Fibroblast of mammary gland (primary cell): ENCODE data around the gene DBNDD1.
"Not testable (repeated sequence)": the region's sequence is repeated elsewhere in the genome, so short reads cannot be mapped to it uniquely, and the experiment has no call there.

ENCODE experiments used
- DNase-seq: peaks from one replicate; pipeline ENCODE4 v3.0.0-alpha.2; 2010; ENCODE audit warnings: low read depth
- H3K4me3 ChIP-seq: 2 replicates; pipeline ENCODE4 v1.5.1; 2011; ENCODE audit warnings: low read depth, mild to moderate bottlenecking, low read length, moderate library complexity; ENCODE audit not compliant: control insufficient read depth
- TF ChIP-seq, protein P1 (sequence below): conservative IDR thresholded peaks from 2 replicates; pipeline ENCODE4 v1.5.1; 2011; ENCODE audit warnings: low read depth, low read length, inconsistent platforms; ENCODE audit not compliant: control insufficient read depth, insufficient read depth

DBNDD1 gene

DNA sequence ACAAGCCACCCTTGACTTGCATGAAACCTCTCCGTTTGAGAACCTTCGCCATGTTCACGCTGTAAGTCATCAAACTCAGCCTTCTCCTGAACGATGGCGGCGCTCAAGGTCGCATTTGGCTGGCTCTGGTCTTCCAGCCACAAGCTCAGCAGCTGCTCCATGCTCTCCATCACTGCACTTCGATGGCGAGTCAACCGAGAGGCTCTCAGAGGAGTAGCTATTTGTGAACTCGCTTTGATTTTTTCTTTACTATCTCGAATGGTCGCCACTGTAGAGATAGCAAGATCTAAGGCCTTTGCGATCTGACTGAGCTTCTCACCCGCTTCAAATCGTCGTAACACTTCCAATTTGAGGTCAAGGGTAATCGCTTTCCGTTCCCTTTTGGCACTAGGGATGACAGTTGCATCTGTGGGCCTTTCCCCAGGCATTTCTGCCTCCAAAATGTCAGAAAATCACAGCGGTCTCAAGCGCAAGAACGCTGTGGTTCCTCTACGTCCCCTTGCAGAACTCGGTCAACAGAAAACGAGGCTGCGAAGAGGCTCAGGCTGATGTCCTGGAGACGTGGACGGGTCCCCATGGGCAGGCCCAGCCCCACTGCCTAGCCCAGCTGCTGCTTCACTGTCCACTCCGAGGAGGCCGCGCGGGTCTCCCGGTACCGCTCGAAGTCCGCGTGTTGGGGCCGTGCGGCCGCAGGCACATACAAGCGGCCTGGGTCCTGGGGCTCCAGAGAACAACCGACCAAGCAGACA lies 47.6 kb downstream of the DBNDD1 start:
- peak; percentile 10 for DNase-seq
- TF ChIP-seq, protein P1, sequence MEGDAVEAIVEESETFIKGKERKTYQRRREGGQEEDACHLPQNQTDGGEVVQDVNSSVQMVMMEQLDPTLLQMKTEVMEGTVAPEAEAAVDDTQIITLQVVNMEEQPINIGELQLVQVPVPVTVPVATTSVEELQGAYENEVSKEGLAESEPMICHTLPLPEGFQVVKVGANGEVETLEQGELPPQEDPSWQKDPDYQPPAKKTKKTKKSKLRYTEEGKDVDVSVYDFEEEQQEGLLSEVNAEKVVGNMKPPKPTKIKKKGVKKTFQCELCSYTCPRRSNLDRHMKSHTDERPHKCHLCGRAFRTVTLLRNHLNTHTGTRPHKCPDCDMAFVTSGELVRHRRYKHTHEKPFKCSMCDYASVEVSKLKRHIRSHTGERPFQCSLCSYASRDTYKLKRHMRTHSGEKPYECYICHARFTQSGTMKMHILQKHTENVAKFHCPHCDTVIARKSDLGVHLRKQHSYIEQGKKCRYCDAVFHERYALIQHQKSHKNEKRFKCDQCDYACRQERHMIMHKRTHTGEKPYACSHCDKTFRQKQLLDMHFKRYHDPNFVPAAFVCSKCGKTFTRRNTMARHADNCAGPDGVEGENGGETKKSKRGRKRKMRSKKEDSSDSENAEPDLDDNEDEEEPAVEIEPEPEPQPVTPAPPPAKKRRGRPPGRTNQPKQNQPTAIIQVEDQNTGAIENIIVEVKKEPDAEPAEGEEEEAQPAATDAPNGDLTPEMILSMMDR = no peak
- H3K4me3 ChIP-seq = peak overlapping the region; percentile 79

DNA sequence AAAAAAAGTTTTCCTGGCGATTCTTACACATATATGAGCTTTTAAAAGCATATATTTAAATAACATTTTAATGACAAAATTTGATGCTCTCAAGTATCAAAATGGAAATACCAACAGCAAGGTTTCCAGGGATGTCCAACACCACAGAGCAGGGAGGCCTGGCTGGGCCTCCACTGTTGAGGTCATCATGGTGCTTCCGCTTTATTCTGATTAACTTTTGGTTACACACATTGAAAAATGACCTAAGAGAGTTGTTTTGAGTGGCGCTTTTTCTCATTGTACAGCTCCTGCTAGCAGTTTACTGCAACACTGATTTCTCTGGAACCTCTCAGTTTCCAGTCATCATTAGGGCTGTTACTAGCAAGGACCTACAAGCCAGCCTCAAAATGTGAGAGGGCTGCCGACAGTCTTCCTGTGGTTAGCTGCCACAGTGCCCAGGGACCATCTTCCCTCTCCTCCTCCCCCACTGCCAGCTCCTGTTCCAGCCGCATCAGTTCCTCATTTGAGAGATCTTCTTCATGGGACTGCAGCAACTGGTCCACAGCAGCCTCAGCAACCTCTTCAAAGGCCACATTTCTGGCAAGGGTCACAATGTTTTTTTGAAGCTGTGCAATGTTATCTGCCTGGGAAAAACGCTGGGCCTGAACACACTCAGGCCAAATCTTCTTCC lies 49.4 kb downstream of the DBNDD1 start:
- TF ChIP-seq, protein P1 = no peak
- no peak overlapping the region for H3K4me3 ChIP-seq
- no peak for DNase-seq

DNA sequence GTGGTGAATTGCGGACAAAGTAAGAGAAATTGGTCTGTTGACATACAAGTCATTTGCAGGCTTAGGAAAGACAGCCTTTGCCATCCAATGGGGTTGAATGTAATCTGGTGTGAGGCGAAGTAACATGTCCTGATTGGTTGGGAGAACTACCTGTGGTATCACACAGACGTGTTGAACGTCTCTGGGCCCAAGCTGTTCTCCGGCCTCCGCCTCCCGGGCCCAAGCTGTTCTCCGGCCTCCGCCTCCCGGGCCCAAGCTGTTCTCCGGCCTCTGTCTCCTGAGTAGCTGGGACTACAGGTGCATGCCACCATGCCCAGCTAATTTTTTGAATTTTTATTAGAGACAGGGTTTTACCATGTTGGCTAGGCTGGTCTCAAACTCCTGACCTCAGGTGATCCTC lies 51.2 kb downstream of the DBNDD1 start:
- H3K4me3 ChIP-seq, DNase-seq: not testable (repeated sequence)

DNA sequence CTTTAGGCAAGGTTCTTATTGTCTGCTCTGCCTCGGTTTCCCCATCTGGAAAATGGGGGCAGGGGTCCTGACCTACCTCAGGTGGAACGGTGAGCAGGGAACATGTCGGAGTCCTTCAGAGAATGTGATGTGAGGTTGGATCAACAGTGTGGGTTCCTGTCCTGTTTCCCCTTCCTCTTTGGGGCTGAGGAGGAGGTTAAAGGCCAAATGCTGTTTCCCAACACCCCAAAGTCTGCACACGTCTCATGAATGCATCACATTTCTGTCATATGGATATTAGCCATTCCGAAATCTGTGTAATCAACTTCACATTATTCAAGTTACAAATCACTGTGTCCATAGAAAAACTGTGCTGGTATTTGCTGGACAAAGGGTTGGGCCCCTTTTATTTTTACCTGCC lies 51.8 kb downstream of the DBNDD1 start:
- H3K4me3 ChIP-seq, DNase-seq: not testable (repeated sequence)

DNA sequence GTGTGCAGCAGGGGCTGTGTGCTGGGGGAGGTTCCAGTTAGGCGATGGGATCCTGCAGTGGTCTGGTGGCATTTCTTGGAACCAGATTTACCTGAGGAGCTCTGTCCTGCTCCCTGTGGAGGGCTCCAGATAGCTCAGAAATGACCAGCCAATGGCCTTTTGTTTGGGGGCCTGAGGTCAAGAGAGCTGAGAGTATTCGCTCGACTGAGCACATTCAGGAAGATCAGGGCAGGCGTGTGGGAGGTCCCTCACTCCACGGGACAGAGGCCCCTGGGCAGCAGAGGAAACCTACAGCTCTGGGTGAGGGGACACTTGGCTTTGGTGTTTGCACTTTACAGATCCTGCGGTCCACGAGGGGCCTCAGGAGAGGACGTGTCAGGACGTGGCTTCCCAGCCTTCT lies 52.5 kb downstream of the DBNDD1 start:
- TF ChIP-seq, protein P1 = no peak
- DNase-seq = no peak
- H3K4me3 ChIP-seq = no peak overlapping the region

DNA sequence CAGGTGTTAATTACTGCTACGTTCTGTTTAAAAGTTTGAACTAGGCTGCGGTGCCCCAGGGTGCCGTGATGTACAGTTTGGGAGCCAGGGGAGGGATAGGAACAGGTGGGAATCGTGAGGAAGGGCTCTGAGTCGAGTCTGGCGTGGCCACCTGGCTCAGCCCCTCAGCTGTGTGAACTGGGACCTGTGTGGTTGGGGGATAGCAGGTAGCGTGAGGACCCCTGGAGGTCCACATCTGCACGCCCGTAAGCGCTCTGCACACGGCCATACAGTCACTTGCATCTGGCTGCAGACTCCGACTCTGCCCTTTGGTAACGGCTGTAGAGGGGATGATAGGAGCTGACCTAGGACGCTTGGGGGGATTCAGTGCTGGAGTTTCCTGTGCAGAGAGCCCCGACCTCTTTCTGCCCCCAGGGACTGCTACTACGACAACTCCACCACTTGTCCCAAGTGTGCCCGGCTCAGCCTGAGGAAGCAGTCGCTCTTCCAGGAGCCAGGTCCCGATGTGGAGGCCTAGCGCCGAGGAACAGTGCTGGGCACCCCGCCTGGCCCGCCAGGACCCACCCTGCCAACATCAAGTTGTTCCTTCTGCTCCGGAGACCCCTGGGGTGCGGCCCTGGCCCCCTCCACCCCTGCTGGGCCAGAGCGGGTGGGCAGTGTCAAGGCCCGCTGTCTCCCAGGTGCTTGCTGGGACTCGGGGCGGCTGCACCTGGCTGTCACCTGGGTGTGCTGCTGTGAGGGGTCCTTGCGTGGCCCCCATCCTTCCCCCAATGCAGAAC lies 53.6 kb downstream of the DBNDD1 start:
- TF ChIP-seq, protein P1 = no peak
- no peak overlapping the region for H3K4me3 ChIP-seq
- DNase-seq = no peak

DNA sequence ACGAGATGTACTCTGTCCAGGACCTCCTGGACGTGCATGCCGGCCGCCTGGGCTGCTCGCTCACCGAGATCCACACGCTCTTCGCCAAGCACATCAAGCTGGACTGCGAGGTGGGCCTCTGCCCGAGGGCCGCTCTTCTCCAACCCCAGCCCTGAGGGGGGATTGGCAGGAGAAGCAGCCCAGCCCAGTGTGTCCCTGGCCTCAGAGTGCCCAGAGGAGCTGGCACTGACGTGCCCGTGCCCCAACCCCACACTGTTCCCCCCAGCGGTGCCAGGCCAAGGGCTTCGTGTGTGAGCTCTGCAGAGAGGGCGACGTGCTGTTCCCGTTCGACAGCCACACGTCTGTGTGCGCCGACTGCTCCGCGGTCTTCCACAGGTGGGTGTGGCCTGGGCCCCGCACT lies 55.1 kb downstream of the DBNDD1 start:
- no peak for DNase-seq
- TF ChIP-seq, protein P1 = no peak
- no peak overlapping the region for H3K4me3 ChIP-seq
